GM21526 (cell line): Measurements from ENCODE around the gene ATAD3A.

Experiments
- ATAC-seq: cut with Tn5 transposase; IDR thresholded peaks from one replicate; pipeline ENCODE4 v1.9.1; 2021; ENCODE audit warnings: moderate library complexity; ENCODE audit not compliant: unreplicated experiment, low FRiP score

Gene ATAD3A

GRCh38 chr1:1573843-1574720 is 62.1 kb downstream of the ATAD3A start:
- peak; percentile 53 for ATAC-seq

DNA sequence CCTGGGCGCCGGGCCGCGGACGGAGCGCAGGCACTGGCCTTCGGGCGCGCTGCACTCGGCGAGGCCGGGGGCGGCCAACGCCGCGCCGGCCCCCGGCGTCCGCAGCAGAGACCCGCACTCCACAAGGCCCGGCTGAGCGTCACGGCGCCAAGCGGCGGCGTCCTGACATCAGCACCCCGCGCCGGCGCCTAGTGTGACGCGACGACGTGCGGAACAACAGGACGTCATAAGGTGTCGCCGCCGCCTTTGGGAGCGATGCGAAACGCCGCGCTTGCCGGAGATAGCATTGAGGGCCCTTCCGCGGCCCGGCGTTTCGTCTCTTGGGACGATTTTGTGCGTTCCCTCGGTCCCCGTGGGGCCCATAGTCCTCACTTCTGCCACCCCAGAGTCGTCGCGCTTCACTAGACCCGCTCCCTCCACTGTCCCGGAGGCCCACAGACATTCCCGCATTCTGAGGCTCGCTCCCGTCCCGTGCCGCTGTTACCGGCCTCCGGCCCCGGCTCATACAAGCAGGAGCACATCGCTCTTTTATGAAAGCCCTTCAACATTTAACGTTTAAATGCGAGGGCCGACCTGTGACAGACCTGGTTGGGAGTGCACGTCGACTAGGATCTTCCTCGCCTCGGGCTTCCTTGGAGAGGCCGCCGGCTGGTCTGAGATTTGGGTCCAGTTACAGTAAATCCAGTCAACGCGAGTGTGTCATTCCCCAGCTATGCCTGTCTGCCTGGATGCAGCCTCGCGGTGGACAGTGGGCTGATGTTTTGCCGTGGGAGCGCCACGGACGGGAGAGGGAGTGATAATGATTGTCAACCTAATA is 63.0 kb downstream of the ATAD3A start, which contains the start of gene SSU72:
Gene SSU72 (minus strand): TSS at position 143 of the 817 bp plus-strand sequence. CDS start 306 bp downstream, outside the sequence.
- peak; percentile 75 for ATAC-seq

DNA sequence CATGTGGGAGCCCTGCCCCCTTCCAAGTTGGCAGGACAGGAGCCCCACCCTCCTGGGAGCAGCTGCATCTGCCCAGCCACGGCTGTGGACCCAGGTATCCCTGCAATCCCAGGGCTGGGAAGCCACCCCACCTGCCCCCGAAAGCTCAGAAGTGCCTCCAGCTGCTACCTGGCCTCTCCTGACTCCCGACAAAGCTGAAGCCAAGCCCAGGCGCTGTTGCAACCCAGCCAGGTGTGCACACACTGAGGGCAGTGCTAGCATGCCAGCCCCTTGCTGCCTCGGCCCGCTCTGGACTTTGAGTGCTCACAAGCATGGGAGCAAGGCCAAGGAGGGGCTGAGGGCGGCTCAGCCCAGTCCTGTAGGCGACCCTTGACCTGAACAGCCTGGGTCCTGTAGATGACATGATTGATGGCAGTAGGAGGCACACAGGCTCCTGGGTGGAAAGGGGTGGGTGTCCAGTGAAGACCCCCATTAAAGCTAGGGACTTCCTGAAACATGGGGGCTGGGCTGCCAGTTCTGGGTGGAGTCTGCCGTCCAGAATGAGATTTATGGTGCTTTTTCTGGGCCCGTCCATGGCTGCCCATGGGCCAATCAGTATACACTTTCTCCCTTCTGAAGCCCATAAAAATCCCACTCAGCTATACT is 65.5 kb downstream of the ATAD3A start:
- ATAC-seq = no peak

DNA sequence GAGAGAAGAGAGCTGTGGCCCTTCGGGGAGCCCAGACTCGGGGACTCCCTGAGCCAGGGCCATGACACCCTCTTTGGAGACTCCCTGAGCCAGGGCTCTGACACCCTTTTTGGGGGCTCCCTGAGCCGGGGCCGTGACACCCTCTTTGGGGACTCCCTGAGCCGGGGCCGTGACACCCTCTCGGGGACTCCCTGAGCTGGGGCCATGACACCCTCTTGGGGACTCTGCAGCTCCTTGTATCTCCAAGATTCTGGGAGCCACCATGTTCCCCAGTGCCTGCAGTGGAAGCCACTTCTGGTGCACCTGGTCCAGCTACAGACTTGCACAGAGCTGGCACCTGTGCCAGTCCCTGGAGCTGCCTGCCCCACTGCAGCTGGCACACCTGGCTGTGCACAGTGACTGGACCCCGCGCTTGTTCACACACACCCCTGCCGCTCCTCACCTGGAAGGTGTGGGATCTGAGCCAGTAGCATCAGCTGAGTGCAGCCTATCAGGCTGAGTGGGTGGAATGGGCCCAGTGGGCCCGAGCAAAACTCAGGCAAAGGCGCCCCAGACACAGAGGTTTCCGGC is 66.5 kb downstream of the ATAD3A start:
- ATAC-seq = no peak

- ATAC-seq = no peak
Observed at GRCh38 chr1:1582585-1583346, 70.8 kb downstream of the ATAD3A start.

GRCh38 chr1:1583347-1584010 is 71.5 kb downstream of the ATAD3A start:
- no peak for ATAC-seq
